HFF-Myc (cell line): ENCODE data around the gene C16orf87.

Experiments used
- DNase-seq: peaks from one replicate; pipeline ENCODE4 v3.0.0-alpha.2; 2011; ENCODE audit warnings: low read depth; ENCODE audit errors: extremely low read depth
- H3K4me3 ChIP-seq: replicated peaks from 2 replicates; pipeline ENCODE4 v1.5.1; 2011; ENCODE audit warnings: low read depth, mild to moderate bottlenecking, control low read depth, low read length
- CTCF ChIP-seq: IDR thresholded peaks from 2 replicates; pipeline ENCODE4 v1.5.1; 2012; ENCODE audit warnings: mild to moderate bottlenecking, low read depth, low read length, control low read depth; ENCODE audit errors: missing control alignments

Gene C16orf87

DNA sequence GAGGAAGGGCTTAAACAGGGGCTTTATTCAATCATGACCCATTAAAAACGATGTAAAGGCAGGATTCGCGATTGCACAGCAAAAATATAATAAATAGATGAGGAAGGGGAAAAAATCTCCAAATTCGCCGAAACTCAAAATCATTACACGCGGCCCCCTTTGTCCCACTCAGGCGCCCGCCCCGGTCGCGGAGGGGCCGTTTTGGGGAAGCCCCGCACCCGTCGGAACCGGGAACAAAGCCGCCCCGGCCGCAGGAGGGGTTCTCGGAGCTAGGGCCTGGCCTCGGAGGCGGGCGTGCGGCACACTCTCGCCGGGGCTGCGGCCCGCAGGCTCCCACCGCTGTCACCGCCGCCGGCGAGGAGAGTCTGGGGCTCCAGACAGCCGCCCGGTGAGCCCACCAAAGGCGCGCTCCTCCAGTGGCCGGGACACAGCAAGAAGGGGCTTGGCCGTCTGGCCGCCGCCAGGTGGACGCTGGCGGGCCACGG lies 521 bp downstream of the C16orf87 start:
- no peak for TF ChIP-seq CTCF
- H3K4me3 ChIP-seq: peak overlapping the region; percentile 90
- DNase-seq: no peak

- no peak for DNase-seq
- no peak for TF ChIP-seq CTCF
- peak overlapping the region; percentile 90 for H3K4me3 ChIP-seq
These were observed 2.0 kb downstream of the C16orf87 start for GRCh38 chr16:46828943-46829342.

GRCh38 chr16:46828292-46828691 lies 2.7 kb downstream of the C16orf87 start:
- TF ChIP-seq CTCF: no peak
- DNase-seq: no peak
- H3K4me3 ChIP-seq: no peak overlapping the region

GRCh38 chr16:46826631-46827030 lies 4.3 kb downstream of the C16orf87 start:
- TF ChIP-seq CTCF: no peak
- H3K4me3 ChIP-seq: no peak overlapping the region
- no peak for DNase-seq

DNA sequence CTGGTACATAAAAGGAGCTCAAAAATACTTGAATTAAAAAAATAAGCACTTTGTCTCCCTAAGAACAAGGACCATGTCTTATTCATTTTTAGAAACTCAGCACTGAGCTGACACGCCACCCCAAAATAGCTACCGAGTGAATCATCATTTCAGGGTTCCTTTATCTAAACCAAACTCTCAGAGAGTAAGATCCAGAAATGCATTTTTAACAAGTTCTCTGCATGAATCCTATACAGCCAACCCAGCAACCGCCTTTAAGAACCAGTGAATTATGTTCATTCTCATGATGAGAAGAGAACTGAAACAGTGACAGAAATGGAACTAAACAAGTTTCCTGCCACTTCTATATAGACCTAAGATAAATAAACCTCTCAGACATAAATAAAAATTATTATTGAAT lies 8.7 kb downstream of the C16orf87 start:
- no peak overlapping the region for H3K4me3 ChIP-seq
- DNase-seq: no peak
- TF ChIP-seq CTCF: no peak

DNA sequence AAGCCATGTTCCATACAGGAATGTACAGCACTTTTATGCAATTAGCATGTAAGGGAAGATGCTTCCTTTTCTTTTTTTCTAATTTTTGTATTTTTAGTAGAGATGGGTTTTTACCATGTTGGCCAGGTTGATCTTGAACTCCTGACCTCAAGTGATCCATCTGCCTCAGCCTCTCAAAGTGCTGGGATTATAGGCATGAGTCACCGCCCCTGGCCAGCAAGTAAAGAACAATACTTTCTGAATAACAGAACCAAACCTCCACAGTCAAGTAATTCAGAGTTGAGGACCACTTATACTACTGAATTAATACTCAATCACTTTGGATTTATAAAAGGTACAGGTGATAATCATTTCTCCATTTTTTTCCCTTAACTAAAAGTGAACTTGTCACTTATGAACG lies 13.0 kb downstream of the C16orf87 start:
- no peak for TF ChIP-seq CTCF
- H3K4me3 ChIP-seq: no peak overlapping the region
- no peak for DNase-seq

DNA sequence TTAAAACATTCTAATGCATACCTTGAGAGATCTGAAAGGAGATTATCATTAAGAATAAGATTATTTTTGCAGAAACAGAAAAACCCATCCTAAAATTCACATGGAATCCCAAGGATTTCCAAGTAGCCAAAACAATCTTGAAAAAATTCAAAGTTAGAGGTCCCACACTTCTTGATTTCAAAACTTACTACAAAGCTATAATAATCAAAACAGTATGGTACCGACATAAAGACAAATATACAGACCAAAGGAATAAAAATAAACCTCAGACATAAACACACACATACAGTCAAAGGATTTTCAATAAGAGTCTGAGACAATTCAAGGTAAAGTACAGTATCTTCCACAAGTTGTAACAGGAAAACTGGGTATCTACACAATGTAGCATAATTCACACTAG lies 16.2 kb downstream of the C16orf87 start:
- no peak overlapping the region for H3K4me3 ChIP-seq
- DNase-seq: no peak
- TF ChIP-seq CTCF: no peak
